AG09319 (cell line): ENCODE results near the gene ANKRD40.
"Not testable (repeated sequence)": the region's sequence is repeated elsewhere in the genome, so short reads cannot be mapped to it uniquely, and the experiment has no call there.

Source experiments
- DNase-seq: peaks from one replicate; pipeline ENCODE4 v3.0.0-alpha.2; 2010; ENCODE audit warnings: low read depth; ENCODE audit errors: extremely low read depth
- TF ChIP-seq, protein P1 (sequence below): IDR thresholded peaks from 2 replicates; pipeline ENCODE4 v1.5.1; 2011; ENCODE audit warnings: low read depth, mild to moderate bottlenecking, inconsistent platforms, low read length, moderate library complexity

ANKRD40 gene

DNA sequence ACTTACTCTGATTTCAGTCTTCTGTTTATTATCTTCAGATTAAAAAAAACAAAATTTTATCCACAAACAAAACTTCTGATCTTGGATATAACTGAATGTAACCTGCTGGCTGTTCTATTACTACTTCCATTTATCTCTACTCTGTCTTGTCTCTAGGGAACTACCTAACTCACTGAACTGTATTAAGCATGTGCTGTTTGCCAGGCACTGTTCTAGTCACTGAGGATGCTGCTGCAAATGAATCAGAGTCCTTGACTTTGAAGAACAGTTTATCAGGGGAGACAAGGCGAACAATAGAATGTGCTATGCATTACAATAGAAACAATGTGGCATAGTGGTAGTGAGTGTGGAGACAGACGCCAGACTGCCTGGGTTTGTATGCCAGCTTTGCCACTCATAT is 2.3 kb upstream of the ANKRD40 start:
- no peak for DNase-seq
- TF ChIP-seq, protein P1, sequence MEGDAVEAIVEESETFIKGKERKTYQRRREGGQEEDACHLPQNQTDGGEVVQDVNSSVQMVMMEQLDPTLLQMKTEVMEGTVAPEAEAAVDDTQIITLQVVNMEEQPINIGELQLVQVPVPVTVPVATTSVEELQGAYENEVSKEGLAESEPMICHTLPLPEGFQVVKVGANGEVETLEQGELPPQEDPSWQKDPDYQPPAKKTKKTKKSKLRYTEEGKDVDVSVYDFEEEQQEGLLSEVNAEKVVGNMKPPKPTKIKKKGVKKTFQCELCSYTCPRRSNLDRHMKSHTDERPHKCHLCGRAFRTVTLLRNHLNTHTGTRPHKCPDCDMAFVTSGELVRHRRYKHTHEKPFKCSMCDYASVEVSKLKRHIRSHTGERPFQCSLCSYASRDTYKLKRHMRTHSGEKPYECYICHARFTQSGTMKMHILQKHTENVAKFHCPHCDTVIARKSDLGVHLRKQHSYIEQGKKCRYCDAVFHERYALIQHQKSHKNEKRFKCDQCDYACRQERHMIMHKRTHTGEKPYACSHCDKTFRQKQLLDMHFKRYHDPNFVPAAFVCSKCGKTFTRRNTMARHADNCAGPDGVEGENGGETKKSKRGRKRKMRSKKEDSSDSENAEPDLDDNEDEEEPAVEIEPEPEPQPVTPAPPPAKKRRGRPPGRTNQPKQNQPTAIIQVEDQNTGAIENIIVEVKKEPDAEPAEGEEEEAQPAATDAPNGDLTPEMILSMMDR: no peak

DNA sequence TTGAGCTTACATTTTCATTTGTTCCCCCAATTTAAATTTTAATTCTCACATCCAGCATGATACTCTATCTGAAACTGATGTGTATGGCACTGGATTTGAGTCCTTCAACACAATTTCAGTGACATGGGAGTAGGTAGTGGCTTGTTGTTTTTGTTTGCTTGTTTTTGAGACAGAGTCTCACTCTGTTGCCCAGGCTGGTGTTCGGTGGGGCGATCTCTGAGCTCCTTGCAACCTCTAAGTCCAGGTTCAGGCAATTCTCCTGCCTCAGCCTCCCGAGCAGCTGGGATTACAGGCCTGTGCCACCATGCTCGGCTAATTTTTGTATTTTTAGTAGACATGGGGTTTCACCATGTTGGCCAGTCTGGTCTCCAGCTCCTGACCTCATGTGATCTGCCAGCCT is 1.3 kb upstream of the ANKRD40 start:
- DNase-seq: not testable (repeated sequence)

DNA sequence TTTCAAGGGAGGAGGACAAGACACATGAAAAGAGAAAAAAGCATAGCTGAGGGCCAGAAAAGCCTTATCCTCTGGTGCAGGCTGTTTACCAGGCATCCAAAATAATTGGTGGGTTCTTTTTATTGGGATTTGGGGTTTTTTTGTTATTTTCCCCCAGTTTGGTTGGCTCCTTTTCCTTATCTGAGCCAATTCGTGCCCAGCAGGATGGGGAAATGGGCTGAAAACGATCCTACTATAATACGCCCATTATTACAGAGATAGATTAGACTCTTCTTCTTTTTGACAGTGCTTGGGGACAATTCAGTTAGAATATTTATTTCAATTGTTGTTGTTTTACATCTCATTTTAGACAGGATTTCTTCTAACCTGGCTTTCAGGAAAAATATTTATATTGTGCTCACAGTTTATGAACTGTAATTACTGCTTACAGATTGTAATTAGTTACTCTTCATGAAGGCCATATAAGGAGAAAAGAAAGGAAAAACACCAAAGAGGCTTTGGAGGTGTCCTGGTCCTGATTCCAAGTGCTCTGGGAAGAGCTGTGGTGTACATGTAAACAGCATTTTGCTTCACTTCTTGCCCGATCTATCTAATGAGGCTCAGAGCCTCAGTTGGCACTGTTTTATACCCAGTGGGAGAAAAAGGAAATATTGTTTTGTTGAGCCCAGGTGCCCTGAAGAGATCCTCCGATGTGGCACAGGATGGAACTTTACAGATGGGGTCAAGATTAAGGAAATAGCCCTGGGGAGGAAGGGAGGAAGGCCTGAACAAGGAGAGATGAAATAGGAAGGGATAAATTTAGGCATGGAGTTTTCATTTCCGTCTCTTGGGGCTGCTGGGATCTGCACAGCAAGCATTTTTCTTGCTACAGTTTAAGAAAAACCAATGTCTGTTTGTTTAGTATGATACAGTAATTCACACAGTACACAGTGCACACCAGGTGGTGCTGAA is 611 bp upstream of the ANKRD40 start:
- no peak for DNase-seq
- TF ChIP-seq, protein P1: no peak

DNA sequence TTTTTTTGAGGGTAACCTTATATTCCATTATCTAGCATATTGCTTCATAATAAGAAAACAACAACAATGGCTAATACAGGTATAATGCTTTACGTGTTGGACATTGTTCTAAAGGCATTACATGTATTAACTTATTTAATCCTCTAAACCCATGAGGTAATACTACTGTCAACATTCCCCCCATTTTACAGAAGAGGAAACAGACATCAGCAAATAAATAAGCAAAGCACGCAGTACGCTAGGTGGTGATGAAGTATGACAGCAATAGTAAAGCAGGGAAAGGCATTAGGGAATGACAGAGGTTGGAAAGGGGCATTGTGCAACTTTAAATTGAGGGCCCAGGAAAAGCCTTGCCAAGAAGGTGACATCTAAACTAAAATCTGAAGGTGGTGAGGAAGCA is 4.6 kb downstream of the ANKRD40 start:
- no peak for DNase-seq
- TF ChIP-seq, protein P1: no peak

DNA sequence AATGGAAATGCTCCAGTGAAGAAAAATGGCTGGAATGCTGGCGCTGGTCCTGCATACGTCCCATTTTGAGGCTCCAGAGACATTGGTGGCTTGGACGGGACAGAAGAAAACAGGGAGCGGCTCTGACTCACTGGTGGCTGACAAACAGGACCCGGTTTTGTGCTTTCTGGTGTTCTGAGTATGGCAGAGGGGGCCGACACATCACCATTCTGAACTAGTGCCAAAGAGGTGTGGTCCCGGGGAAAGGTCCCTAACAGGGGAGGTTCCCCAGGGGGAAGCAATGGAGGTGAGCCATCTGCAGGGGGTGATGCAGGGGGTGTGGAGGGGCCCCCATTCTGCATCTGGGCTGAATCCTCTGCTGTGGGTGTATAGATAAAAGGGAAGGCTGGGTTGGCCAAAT is 8.3 kb downstream of the ANKRD40 start:
- no peak for DNase-seq
- TF ChIP-seq, protein P1: no peak

DNA sequence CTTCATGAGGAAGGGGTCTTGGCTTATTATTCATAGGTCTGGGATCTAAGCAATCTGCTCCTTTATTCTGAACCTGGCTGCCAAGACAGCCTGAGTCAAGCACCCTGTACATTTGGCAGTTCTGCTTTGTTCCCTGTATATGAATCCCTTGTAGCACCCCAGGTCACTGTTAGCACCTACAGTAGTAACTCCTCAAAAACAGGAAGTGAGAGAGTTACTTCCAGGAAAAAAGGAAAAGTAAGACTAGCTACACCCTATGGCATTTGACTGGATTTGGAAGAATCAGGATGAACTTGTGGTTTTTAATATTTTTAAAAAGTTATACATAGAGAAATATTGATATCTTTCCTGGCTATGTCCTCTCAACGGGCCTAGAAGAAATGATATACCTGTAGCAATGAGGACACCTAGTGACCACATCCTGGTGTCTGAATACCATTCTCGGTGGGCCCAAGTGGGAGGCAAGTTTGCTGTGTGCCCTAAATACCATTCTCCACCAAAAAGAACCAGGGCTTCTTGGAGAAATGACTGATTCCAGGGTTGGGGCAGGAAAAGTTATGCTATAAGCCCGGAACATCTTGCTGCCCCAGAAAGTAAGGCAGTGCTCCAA is 9.9 kb downstream of the ANKRD40 start:
- TF ChIP-seq, protein P1: no peak
- DNase-seq: no peak

DNA sequence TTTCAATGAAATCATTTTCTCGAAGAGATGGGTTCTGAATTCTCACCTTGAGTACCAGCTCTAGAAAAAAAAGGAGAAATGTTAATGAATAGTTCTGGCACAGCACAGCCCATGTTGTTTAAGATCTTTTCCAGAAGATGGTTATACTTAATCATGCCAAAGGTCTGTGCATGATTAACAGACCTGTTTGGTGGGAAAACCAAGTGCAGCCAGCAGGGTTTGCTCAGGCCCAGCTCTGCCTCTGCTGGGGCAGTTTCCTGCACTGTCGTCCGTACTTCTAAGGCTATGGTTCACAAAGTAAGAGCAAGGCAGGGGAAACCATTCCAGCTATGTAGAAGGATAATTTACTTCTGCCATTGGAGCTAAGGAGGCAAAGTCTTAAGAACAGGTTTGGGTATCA is 10.7 kb downstream of the ANKRD40 start:
- DNase-seq: no peak
- TF ChIP-seq, protein P1: no peak
